Loucy (cell line): ENCODE measurements around the gene TCL1B.

ENCODE experiments used
- H2AFZ ChIP-seq: fragments of 200-600 bp; sonication (generic); 2 replicates; pipeline ENCODE4 v1.6.0; 2016; ENCODE audit warnings: antibody characterized with exemption, mild to moderate bottlenecking, low read length, moderate library complexity
- H3F3A ChIP-seq: fragments of 200-600 bp; 2 replicates; pipeline ENCODE4 v1.6.0; 2016; ENCODE audit warnings: antibody characterized with exemption, low read depth, mild to moderate bottlenecking
- H3K27me3 ChIP-seq: fragments of 200-600 bp; sonication (generic); 2 replicates; pipeline ENCODE4 v1.6.1; 2014; ENCODE audit warnings: low read length, mild to moderate bottlenecking; ENCODE audit not compliant: insufficient read depth, poor library complexity, severe bottlenecking
- H3K36me3 ChIP-seq: fragments of 200-600 bp; sonication (generic); 2 replicates; pipeline ENCODE4 v1.6.1; 2016; ENCODE audit warnings: low read length; ENCODE audit not compliant: insufficient read depth
- H3K4me1 ChIP-seq: fragments of 200-600 bp; sonication (generic); 2 replicates; pipeline ENCODE4 v1.5.1; 2014; ENCODE audit warnings: low read length, mild to moderate bottlenecking; ENCODE audit not compliant: insufficient read depth, poor library complexity, severe bottlenecking
- H3K4me2 ChIP-seq: fragments of 200-600 bp; sonication (generic); 2 replicates; pipeline ENCODE4 v1.6.0; 2014; ENCODE audit warnings: antibody characterized with exemption, low read length, low read depth, mild to moderate bottlenecking; ENCODE audit not compliant: poor library complexity, severe bottlenecking
- H3K4me3 ChIP-seq: fragments of 200-600 bp; sonication (generic); 2 replicates; pipeline ENCODE4 v1.5.1; 2014; ENCODE audit warnings: low read length, mild to moderate bottlenecking, mixed read lengths; ENCODE audit not compliant: poor library complexity, severe bottlenecking
- H3K79me2 ChIP-seq: fragments of 200-600 bp; sonication (generic); 2 replicates; pipeline ENCODE4 v1.6.1; 2014; ENCODE audit warnings: low read length; ENCODE audit not compliant: insufficient read depth
- H3K9ac ChIP-seq: fragments of 200-600 bp; sonication (generic); 2 replicates; pipeline ENCODE4 v1.6.0; 2014; ENCODE audit warnings: mild to moderate bottlenecking, low read depth, low read length, moderate library complexity; ENCODE audit not compliant: poor library complexity, severe bottlenecking
- H3K9me2 ChIP-seq: fragments of 200-600 bp; sonication (generic); replicated peaks from 2 replicates; pipeline ENCODE4 v1.6.1; 2016; ENCODE audit warnings: low read depth, low read length, mixed read lengths
- H3K9me3 ChIP-seq: fragments of 200-600 bp; sonication (generic); 2 replicates; pipeline ENCODE4 v1.6.1; 2014; ENCODE audit warnings: mild to moderate bottlenecking, antibody characterized with exemption, low read length, low read depth; ENCODE audit not compliant: insufficient read depth
- H4K20me1 ChIP-seq: fragments of 200-600 bp; sonication (generic); 2 replicates; pipeline ENCODE4 v1.6.0; 2014; ENCODE audit warnings: antibody characterized with exemption, low read length, mild to moderate bottlenecking; ENCODE audit not compliant: insufficient read depth, poor library complexity, severe bottlenecking
- EZH2phosphoT487 ChIP-seq: fragments of 200-600 bp; IDR thresholded peaks from 2 replicates; pipeline ENCODE4 v1.6.1; 2018; ENCODE audit warnings: antibody characterized with exemption, mild to moderate bottlenecking, moderate library complexity, borderline replicate concordance
- TF ChIP-seq, protein P1 (sequence below): fragments of 200-600 bp; sonication (generic); conservative IDR thresholded peaks from 2 replicates; pipeline ENCODE4 v1.5.1; 2014; ENCODE audit warnings: mild to moderate bottlenecking, antibody characterized with exemption, low read length

The TCL1B gene

GRCh38 chr14:95668235-95668772 lies 17.9 kb upstream of the TCL1B start:
- H3K36me3 ChIP-seq: no peaks in the 10 kb centered on the region
- no peak for TF ChIP-seq EZH2phosphoT487
- TF ChIP-seq, protein P1, sequence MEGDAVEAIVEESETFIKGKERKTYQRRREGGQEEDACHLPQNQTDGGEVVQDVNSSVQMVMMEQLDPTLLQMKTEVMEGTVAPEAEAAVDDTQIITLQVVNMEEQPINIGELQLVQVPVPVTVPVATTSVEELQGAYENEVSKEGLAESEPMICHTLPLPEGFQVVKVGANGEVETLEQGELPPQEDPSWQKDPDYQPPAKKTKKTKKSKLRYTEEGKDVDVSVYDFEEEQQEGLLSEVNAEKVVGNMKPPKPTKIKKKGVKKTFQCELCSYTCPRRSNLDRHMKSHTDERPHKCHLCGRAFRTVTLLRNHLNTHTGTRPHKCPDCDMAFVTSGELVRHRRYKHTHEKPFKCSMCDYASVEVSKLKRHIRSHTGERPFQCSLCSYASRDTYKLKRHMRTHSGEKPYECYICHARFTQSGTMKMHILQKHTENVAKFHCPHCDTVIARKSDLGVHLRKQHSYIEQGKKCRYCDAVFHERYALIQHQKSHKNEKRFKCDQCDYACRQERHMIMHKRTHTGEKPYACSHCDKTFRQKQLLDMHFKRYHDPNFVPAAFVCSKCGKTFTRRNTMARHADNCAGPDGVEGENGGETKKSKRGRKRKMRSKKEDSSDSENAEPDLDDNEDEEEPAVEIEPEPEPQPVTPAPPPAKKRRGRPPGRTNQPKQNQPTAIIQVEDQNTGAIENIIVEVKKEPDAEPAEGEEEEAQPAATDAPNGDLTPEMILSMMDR: no peak
- H3K4me3 ChIP-seq: no peak overlapping the region
- H3K4me2 ChIP-seq: no peak overlapping the region
- H2AFZ ChIP-seq: no peak overlapping the region
- H4K20me1 ChIP-seq: no peaks in the 10 kb centered on the region
- H3K4me1 ChIP-seq: peaks cover 28% of the 10 kb centered on the region
- no peaks in the 10 kb centered on the region for H3K79me2 ChIP-seq
- H3K9ac ChIP-seq: no peak overlapping the region
- H3K9me2 ChIP-seq: no peaks in the 10 kb centered on the region
- no peaks in the 10 kb centered on the region for H3K9me3 ChIP-seq
- H3K27me3 ChIP-seq: no peaks in the 10 kb centered on the region
- H3F3A ChIP-seq: no peaks in the 10 kb centered on the region

- Histone ChIP-seq H3K9ac (no peak overlapping the region), H4K20me1 (no peaks in the 10 kb centered on the region), H3K9me2 (no peaks in the 10 kb centered on the region), H2AFZ (no peak overlapping the region), H3K79me2 (no peaks in the 10 kb centered on the region), H3K27me3 (no peaks in the 10 kb centered on the region), H3F3A (no peaks in the 10 kb centered on the region), H3K4me2 (no peak overlapping the region), H3K4me1 (peaks cover 5% of the 10 kb centered on the region), H3K4me3 (no peak overlapping the region), H3K36me3 (no peaks in the 10 kb centered on the region), H3K9me3 (no peaks in the 10 kb centered on the region)
- TF ChIP-seq, protein P1: no peak
- no peak for TF ChIP-seq EZH2phosphoT487
These were observed 11.6 kb upstream of the TCL1B start for GRCh38 chr14:95674613-95675012.

GRCh38 chr14:95675486-95675885 lies 10.7 kb upstream of the TCL1B start:
- no peak overlapping the region for H3K4me2 ChIP-seq
- peaks cover under 1% of the 10 kb centered on the region for H3K4me1 ChIP-seq
- TF ChIP-seq EZH2phosphoT487: no peak
- H3K9me2 ChIP-seq: no peaks in the 10 kb centered on the region
- H3K36me3 ChIP-seq: no peaks in the 10 kb centered on the region
- no peaks in the 10 kb centered on the region for H3K79me2 ChIP-seq
- H3F3A ChIP-seq: no peaks in the 10 kb centered on the region
- no peak overlapping the region for H2AFZ ChIP-seq
- no peaks in the 10 kb centered on the region for H3K9me3 ChIP-seq
- no peaks in the 10 kb centered on the region for H3K27me3 ChIP-seq
- no peak overlapping the region for H3K4me3 ChIP-seq
- H4K20me1 ChIP-seq: no peaks in the 10 kb centered on the region
- H3K9ac ChIP-seq: no peak overlapping the region

DNA sequence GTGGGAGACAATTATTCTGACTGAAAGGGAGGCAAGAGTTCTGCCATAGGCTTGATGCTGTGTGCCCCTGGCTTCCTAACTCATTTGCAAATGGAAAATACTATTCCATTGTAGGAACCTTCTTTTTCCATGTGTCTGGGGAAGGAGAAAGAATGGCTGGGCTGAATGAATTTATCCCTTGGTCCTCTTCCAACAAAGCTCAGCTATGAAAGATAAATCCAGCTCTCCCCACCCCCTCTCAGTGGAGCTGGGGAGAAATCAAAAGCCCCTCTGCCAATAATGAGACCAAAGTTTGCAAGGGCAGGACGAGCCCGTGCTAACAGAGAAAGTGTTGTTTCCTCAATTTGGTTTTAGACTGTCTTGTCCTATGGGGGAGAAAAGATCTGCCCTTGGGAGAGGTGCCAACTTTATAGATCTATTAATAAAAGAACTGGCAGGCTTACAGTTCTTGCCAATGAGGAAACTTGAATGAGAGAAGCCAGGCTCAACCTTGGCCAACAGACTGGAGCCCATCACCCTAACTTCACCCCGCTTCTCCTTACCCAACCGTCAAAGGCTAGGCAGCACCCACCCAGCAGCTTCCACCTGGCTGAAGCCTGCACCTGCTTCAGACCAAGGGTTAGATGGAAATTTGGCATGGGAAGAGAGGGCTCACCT lies 8.9 kb upstream of the TCL1B start:
- Histone ChIP-seq H3K9me3 (no peaks in the 10 kb centered on the region), H3K36me3 (no peaks in the 10 kb centered on the region), H2AFZ (no peak overlapping the region), H4K20me1 (no peaks in the 10 kb centered on the region), H3K79me2 (no peaks in the 10 kb centered on the region), H3K4me1 (no peaks in the 10 kb centered on the region), H3K4me2 (no peak overlapping the region), H3K9ac (no peak overlapping the region), H3K27me3 (no peaks in the 10 kb centered on the region), H3K4me3 (no peak overlapping the region), H3K9me2 (no peaks in the 10 kb centered on the region), H3F3A (no peaks in the 10 kb centered on the region)
- no peak for TF ChIP-seq EZH2phosphoT487
- TF ChIP-seq, protein P1: no peak
